GM12878 (cell line): ENCODE results near the gene MAP3K7. TPM values are rescaled to one million over a fixed set of nuclear protein-coding genes. Genes with fewer than 3 reads are reported as not detected.

Experiments
- ATAC-seq: fragments of 200-7000 bp; cut with Tn5 transposase; 3 replicates; pipeline ENCODE4 v1.9.1; 2020; ENCODE audit warnings: mild to moderate bottlenecking, moderate library complexity
- BruUV-seq: library from RNA; stranded (reverse); fragments of 400-500 nt; replicated peaks from 2 replicates; lab custom pipeline; 2021; lab: Mats Ljungman, UMichigan
- CTCF ChIA-PET: fragments of 300-600 bp; sonication (Branson Sonifier 250); formaldehyde crosslinking; extraction: SDS; loops from one replicate; lab custom pipeline; 2021; ENCODE audit warnings: inconsistent platforms; lab: Yijun Ruan, JAX
- POLR2A ChIA-PET: fragments of 350-600 bp; formaldehyde crosslinking; extraction: SDS; loops from one replicate; lab custom pipeline; 2021; ENCODE audit warnings: inconsistent platforms; lab: Charles Lee
- RAD21 ChIA-PET: fragments of 300-600 bp; sonication (Branson Sonifier 250); formaldehyde crosslinking; loops from one replicate; lab custom pipeline; 2023; ENCODE audit warnings: antibody characterized with exemption; ENCODE audit not compliant: unreplicated experiment; lab: Charles Lee
- SMC1A ChIA-PET: fragments of 300-600 bp; sonication (Branson Sonifier 250); formaldehyde crosslinking; loops from one replicate; lab custom pipeline; 2023; ENCODE audit not compliant: unreplicated experiment, uncharacterized antibody; lab: Charles Lee
- DNase-seq: peaks from one replicate; pipeline ENCODE4 v3.0.0-alpha.2; 2011; ENCODE audit warnings: low read depth, low spot score
- FAIRE-seq: peaks from 3 replicates; lab custom pipeline; 2011; peaks lifted over from hg19 to GRCh38; lab: Jason Lieb, UNC
- H2AFZ ChIP-seq: 2 replicates; pipeline ENCODE4 v1.6.0; 2011; ENCODE audit warnings: low read depth, low read length, control low read depth; ENCODE audit not compliant: control insufficient read depth
- H3K27ac ChIP-seq: 2 replicates; pipeline ENCODE4 v1.5.1; 2011; ENCODE audit warnings: control low read depth; ENCODE audit not compliant: control insufficient read depth, insufficient read depth
- H3K27me3 ChIP-seq, 2 experiments: replicated peaks in 1 of 2; 2 replicates each; pipeline versions ENCODE4 v1.6.0 to v1.6.1; 2011; ENCODE audit warnings: low read length in 1 of 2; ENCODE audit not compliant: control insufficient read depth in 2 of 2, insufficient read depth in 2 of 2
- H3K36me3 ChIP-seq, 2 experiments: 2 replicates each; pipeline ENCODE4 v1.5.1; 2011; ENCODE audit warnings: low read length in 1 of 2; ENCODE audit not compliant: control insufficient read depth in 2 of 2, insufficient read depth in 2 of 2
- H3K4me1 ChIP-seq: 2 replicates; pipeline ENCODE4 v1.6.1; 2011; ENCODE audit warnings: mild to moderate bottlenecking, low read length, moderate library complexity, mixed read lengths; ENCODE audit not compliant: control insufficient read depth, insufficient read depth
- H3K4me2 ChIP-seq: 2 replicates; pipeline ENCODE4 v1.6.0; 2011; ENCODE audit warnings: control low read depth; ENCODE audit not compliant: control insufficient read depth, insufficient read depth
- H3K4me3 ChIP-seq: fragments of 200-600 bp; sonication (generic); 2 replicates; pipeline ENCODE4 v1.5.1; 2016
- H3K79me2 ChIP-seq: 2 replicates; pipeline ENCODE4 v1.6.0; 2011; ENCODE audit warnings: low read length; ENCODE audit not compliant: control insufficient read depth, insufficient read depth
- H3K9ac ChIP-seq: 2 replicates; pipeline ENCODE4 v1.8.0; 2011; ENCODE audit warnings: low read length, control low read depth, mixed read lengths; ENCODE audit not compliant: control insufficient read depth, insufficient read depth
- H3K9me3 ChIP-seq: replicated peaks from 3 replicates; pipeline ENCODE4 v1.5.1; 2011; ENCODE audit warnings: mild to moderate bottlenecking, low read length; ENCODE audit not compliant: control insufficient read depth, insufficient read depth
- H4K20me1 ChIP-seq: 2 replicates; pipeline ENCODE4 v1.6.0; 2011; ENCODE audit not compliant: control insufficient read depth, insufficient read depth
- BCLAF1 ChIP-seq: fragments of 450-650 bp; IDR thresholded peaks from 2 replicates; pipeline ENCODE4 v1.6.1; 2017; ENCODE audit warnings: antibody characterized with exemption, mild to moderate bottlenecking, moderate library complexity
- CREM ChIP-seq: IDR thresholded peaks from 2 replicates; pipeline ENCODE4 v1.6.1; 2014; ENCODE audit warnings: antibody characterized with exemption, low read depth
- EZH2 ChIP-seq: IDR thresholded peaks from 2 replicates; pipeline ENCODE4 v1.6.1; 2012; ENCODE audit warnings: low read depth, mild to moderate bottlenecking, control low read depth, inconsistent platforms, low read length, borderline replicate concordance; ENCODE audit not compliant: control insufficient read depth
- GABPA ChIP-seq: IDR thresholded peaks from 2 replicates; pipeline ENCODE4 v1.6.1; 2014; ENCODE audit warnings: antibody characterized with exemption, low read depth, mild to moderate bottlenecking, inconsistent platforms
- NR2C1 ChIP-seq: fragments of 450-650 bp; IDR thresholded peaks from 2 replicates; pipeline ENCODE4 v1.6.1; 2017; ENCODE audit warnings: antibody characterized with exemption, mild to moderate bottlenecking, moderate library complexity
- NRF1 ChIP-seq: conservative IDR thresholded peaks from 2 replicates; pipeline ENCODE4 v1.6.1; 2011; ENCODE audit warnings: mild to moderate bottlenecking, low read depth, low read length, improper control_type of control experiment
- WGBS: methylation state at CpG from one replicate; pipeline ENCODE4 v1.1.6; 2016; ENCODE audit warnings: low lambda C conversion rate; ENCODE audit not compliant: insufficient replicate concordance, insufficient coverage; ENCODE audit errors: missing lambda C conversion rate; 5-methylcytosine and 5-hydroxymethylcytosine counted together
- in situ Hi-C: fragments of 300-500 bp; cut with MboI; formaldehyde crosslinking; loops from 9 replicates; pipeline ENCODE4 v1.14.3; 2018; ENCODE audit warnings: mixed read lengths
- intact Hi-C: fragments of 100-400 bp; cut with micrococcal nuclease; formaldehyde crosslinking; loops from one replicate; pipeline ENCODE4 v1.14.2; 2022; ENCODE audit not compliant: unreplicated experiment
- polyA plus RNA-seq, 11 experiments: library from polyadenylated mRNA; depleted of rRNA in 4 of 11; unstranded in 6 of 11; stranded (reverse) in 5 of 11; fragments of >200 nt; fragmentation: Nextera tagmentation in 4 of 11; fragmentation: Illumina TruSeq in 1 of 11; extraction: Ambion mirVana in 4 of 11; extraction: Trizol in 1 of 11; gene quantifications; 1 replicate in 1 of 11; 2 replicates in 10 of 11; pipeline versions ENCODE4 v1.2.1 to v1.2.3, GENCODE V29; 2011 to 2016; ENCODE audit warnings: inconsistent platforms in 2 of 11, missing spikeins in 2 of 11, low read depth in 1 of 11
- total RNA-seq, 4 experiments: library from RNA; depleted of rRNA in 3 of 4; stranded (reverse); fragments of >200 nt in 3 of 4; fragmentation: Illumina TruSeq in 1 of 4; extraction: Trizol in 1 of 4; gene quantifications; 2 replicates each; pipeline versions ENCODE4 v1.2.1 to v1.2.3, GENCODE V29; 2013 to 2021

The MAP3K7 gene
- total and polyA plus RNA-seq, 10 of the 15 experiments (the other 5 are each of a cell fraction or from before 2014, with no cell fraction given): 7.0 to 42.6 (median 22.0) TPM

GRCh38 chr6:90545448-90545847, 41.4 kb downstream of the MAP3K7 start:
- intact Hi-C loops: no loop called here

More at GRCh38 chr6:90545448-90545847, 41.4 kb downstream of the MAP3K7 start:
- no peaks in the 10 kb centered on the region for H3K79me2 ChIP-seq
- no peak for FAIRE-seq
- no peak for TF ChIP-seq BCLAF1
- TF ChIP-seq EZH2: no peak
- TF ChIP-seq CREM: no peak
- no peak for TF ChIP-seq NR2C1
- no peak for TF ChIP-seq GABPA
- no peak for TF ChIP-seq NRF1
- TF ChIP-seq, all 136 proteins: peak for 0
- Histone ChIP-seq H4K20me1 (no peaks in the 10 kb centered on the region), H3K4me2 (no peak overlapping the region), H3K4me1 (no peaks in the 10 kb centered on the region), H3K4me3 (no peak overlapping the region), H3K9ac (no peak overlapping the region), H2AFZ (no peak overlapping the region), H3K9me3 (no peaks in the 10 kb centered on the region), H3K27ac (no peak overlapping the region), H3K27me3 (no peaks in the 10 kb centered on the region), H3K36me3 (peaks cover 0 to 17% of the 10 kb centered on the region in 2 experiments)
- 96% methylated on average over 3 of the region's 3 CpGs for WGBS
- DNase-seq (no peak), ATAC-seq (no peak)
- ChIA-PET POLR2A (no interaction called here), CTCF (interaction anchor here (1.5 kb wide), 1 partner anchor 9 kb away, joined by 5 read pairs; no protein-coding TSS in a partner anchor), RAD21 (no interaction called here), SMC1A (interaction anchor here (1.5 kb wide), 2 partner anchors 13 to 19 kb away, joined by 4 read pairs; no protein-coding TSS in a partner anchor)
- BruUV-seq: no TSS peak
- in situ Hi-C loops: no loop called here
